Duodenal mucosa (tissue), 2 donors: ENCODE measurements around the gene SYN1.

ENCODE experiments used
- H3K27ac ChIP-seq: one replicate; pipeline ENCODE4 v1.7.0; 2013; ENCODE audit warnings: low read depth, low read length
- H3K27me3 ChIP-seq, 2 donors: one replicate each; pipeline ENCODE4 v1.7.0; 2013; ENCODE audit warnings: low read length in 2 of 2, control low read depth in 1 of 2; ENCODE audit not compliant: insufficient read depth in 2 of 2, control insufficient read depth in 1 of 2
- H3K36me3 ChIP-seq, 2 donors: one replicate each; pipeline ENCODE4 v1.7.0; 2013; ENCODE audit warnings: low read length in 2 of 2, control low read depth in 1 of 2; ENCODE audit not compliant: insufficient read depth in 2 of 2, control insufficient read depth in 1 of 2
- H3K4me1 ChIP-seq, 2 donors: one replicate each; pipeline ENCODE4 v1.7.0; 2013; ENCODE audit warnings: low read length in 2 of 2, control low read depth in 1 of 2; ENCODE audit not compliant: insufficient read depth in 2 of 2, control insufficient read depth in 1 of 2
- H3K4me3 ChIP-seq, 2 donors: one replicate each; pipeline ENCODE4 v1.7.0; 2013; ENCODE audit warnings: low read length in 2 of 2, low read depth in 1 of 2
- H3K9ac ChIP-seq, 2 donors: one replicate each; pipeline ENCODE4 v1.7.0; 2013; ENCODE audit warnings: low read length in 2 of 2, low read depth in 1 of 2
- H3K9me3 ChIP-seq, 2 donors: one replicate each; pipeline ENCODE4 v1.7.0; 2013; ENCODE audit warnings: low read length in 2 of 2, control low read depth in 1 of 2; ENCODE audit not compliant: control insufficient read depth in 1 of 2

Gene SYN1

DNA sequence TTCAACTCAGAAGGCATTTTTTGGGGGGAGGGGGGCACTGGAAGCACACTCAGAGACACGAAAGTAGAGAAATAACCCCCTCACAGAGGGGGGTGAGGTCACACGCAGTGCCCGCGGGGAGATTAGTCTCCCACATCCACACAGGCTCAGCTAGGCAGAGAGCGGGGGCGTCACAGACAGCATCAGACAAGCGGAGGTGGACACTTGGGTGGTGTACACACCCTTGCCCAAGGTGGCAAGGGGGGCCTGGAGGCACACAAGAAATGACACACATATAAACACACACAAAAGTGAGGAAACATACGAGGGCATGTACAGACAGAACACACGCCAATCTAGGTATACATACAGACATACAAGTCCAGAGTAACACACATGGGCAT is 637 bp upstream of the SYN1 start:
- H3K9ac ChIP-seq, result no peak overlapping the region
- H3K9me3 ChIP-seq, result no peaks in the 10 kb centered on the region
- H3K27ac ChIP-seq, result no peak overlapping the region
- H3K4me1 ChIP-seq, result no peaks in the 10 kb centered on the region
- H3K4me3 ChIP-seq, result no peak overlapping the region
- H3K36me3 ChIP-seq, result no peaks in the 10 kb centered on the region
- peaks cover 0 to 5% of the 10 kb centered on the region in 2 donors for H3K27me3 ChIP-seq

DNA sequence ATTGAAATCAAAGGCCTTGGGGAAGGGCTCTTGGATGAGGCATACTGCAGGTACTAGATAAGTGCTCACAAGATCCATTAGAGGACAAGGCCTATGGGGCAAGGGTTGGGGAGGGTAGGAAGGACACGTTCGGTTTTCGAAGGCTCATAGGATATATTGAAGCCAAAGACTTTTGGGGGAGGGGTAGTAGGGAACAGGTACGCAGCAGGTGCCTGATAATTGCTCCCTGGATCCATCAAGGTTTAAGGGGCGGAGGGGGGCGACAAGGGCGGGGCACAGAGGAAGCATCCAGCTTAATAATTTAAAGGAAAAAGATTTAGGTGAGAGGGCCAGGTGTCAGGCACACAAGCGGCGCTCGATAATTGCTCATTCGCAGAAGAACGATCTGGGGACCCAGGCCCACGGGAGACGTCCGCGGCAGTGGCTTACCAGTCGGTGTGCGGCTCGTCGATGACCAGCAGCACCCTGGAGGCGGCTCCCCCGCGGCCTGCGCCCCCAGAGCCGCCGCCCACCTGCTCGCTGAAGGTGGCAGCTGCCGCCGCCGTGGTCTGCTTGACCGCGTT is 653 bp downstream of the SYN1 start:
- no peak overlapping the region for H3K4me3 ChIP-seq
- H3K36me3 ChIP-seq, result no peaks in the 10 kb centered on the region
- H3K9me3 ChIP-seq, result no peaks in the 10 kb centered on the region
- peaks cover 0 to 3% of the 10 kb centered on the region in 2 donors for H3K27me3 ChIP-seq
- H3K4me1 ChIP-seq, result no peaks in the 10 kb centered on the region
- no peak overlapping the region for H3K9ac ChIP-seq
- H3K27ac ChIP-seq, result no peak overlapping the region

GRCh38 chrX:47614618-47615017 is 5.0 kb downstream of the SYN1 start:
- no peaks in the 10 kb centered on the region for H3K27me3 ChIP-seq
- no peak overlapping the region for H3K9ac ChIP-seq
- H3K36me3 ChIP-seq, result no peaks in the 10 kb centered on the region
- no peak overlapping the region for H3K27ac ChIP-seq
- H3K4me3 ChIP-seq, result no peak overlapping the region
- H3K4me1 ChIP-seq, result no peaks in the 10 kb centered on the region
- H3K9me3 ChIP-seq, result no peaks in the 10 kb centered on the region

DNA sequence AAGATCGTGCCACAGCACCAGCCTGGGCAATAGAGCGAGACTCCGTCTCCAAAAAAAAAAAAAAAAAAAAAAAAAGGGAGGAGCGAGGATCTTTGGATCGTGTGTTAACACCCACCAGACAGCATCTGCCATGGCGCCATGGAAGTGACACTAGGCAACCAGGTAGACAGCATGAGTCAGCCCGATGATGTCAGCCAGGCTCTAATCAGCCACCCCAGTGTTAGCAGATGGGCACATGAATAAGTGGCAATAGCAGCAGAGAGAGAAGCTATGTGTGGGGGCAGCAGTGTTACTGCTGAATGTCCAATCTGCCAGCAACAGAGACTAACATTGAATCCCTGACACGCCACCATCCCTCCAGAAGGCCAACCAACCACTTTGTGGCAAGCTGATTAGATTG is 6.6 kb downstream of the SYN1 start:
- Histone ChIP-seq H3K4me3 (no peak overlapping the region), H3K9me3 (no peaks in the 10 kb centered on the region), H3K36me3 (no peaks in the 10 kb centered on the region), H3K27ac (no peak overlapping the region), H3K4me1 (no peaks in the 10 kb centered on the region), H3K9ac (no peak overlapping the region), H3K27me3 (no peaks in the 10 kb centered on the region)

DNA sequence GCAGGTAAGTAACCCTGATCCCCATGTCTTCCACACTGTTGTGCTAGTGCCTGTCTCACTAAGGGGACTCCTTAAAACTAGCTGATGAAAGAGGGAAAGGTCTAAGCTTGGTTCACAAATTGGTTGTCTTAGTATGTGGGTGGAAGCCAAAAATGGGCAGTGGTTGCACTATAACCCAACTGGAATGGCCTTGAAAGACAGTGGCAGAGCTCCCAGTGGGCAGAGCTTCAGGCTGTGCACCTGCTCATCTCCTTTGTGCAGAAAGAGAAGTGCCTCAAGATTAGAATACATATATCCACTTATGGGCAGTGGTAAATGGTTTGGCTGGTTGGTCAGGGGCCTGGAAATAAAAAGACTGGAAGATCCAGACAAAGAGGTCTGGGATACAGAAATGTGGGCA is 7.2 kb downstream of the SYN1 start:
- Histone ChIP-seq H3K27me3 (no peaks in the 10 kb centered on the region), H3K9ac (no peak overlapping the region), H3K4me3 (no peak overlapping the region), H3K27ac (no peak overlapping the region), H3K9me3 (no peaks in the 10 kb centered on the region), H3K4me1 (no peaks in the 10 kb centered on the region), H3K36me3 (no peaks in the 10 kb centered on the region)

DNA sequence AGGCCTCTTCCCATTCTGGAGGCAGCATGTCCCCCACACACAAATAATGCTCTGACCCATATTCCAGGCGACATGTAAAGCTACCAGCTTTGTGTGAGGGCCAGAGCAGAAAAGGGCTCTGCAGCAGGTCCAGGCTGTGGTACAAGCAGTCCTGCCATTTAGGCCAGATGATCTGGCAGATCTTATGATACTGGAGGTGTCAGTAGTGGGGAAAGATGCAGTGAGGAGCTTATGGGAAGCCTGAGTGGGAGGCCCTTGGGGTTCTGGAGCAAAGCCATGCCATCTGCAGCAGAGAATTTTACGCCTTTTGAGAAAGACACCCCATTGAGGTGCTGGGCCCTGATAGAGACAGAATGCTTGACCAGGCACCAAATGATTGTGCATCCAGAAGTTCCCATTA is 7.7 kb downstream of the SYN1 start:
- Histone ChIP-seq H3K9me3 (no peaks in the 10 kb centered on the region), H3K4me1 (no peaks in the 10 kb centered on the region), H3K9ac (no peak overlapping the region), H3K36me3 (no peaks in the 10 kb centered on the region), H3K27ac (no peak overlapping the region), H3K27me3 (no peaks in the 10 kb centered on the region), H3K4me3 (no peak overlapping the region)

DNA sequence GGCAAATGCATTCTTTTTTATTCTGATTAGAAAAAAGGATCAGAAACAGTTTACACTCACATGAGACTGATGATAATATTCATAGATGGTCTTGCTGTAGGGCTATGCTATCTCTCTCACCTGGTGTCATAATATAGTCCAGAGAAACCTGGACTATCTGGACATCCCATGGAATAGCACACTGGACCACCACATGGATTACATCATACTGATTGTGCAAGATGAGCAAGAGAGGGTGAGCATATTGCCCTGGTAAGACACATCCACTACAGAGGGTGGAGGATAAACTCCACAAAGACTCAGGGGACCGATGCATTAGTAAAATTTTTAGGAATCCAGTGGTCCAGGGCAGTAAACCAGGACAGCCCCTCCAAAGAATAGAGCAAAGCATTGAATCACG is 8.2 kb downstream of the SYN1 start:
- no peaks in the 10 kb centered on the region for H3K27me3 ChIP-seq
- H3K4me1 ChIP-seq, result no peaks in the 10 kb centered on the region
- H3K27ac ChIP-seq, result no peak overlapping the region
- no peak overlapping the region for H3K9ac ChIP-seq
- no peaks in the 10 kb centered on the region for H3K36me3 ChIP-seq
- H3K9me3 ChIP-seq, result no peaks in the 10 kb centered on the region
- H3K4me3 ChIP-seq, result no peak overlapping the region

DNA sequence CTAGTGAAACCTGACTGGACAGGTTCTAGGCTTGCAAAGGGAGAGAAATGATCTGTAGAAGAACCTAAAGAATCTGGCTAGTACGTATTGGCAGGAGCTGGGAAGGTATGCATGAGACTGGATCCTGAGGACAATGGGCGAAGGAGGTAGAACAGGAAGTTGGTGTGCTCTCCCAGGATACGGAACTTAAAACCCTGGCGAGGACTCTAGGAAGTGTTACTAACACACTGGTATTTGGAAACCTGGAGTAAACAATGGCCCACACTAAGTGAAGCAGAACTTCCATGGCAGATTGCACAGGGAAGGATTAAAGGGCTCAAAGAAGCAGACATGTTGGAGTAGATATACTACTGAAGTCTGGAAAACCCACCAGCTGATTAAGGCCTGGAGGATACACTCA is 9.1 kb downstream of the SYN1 start:
- Histone ChIP-seq H3K9ac (no peak overlapping the region), H3K9me3 (no peaks in the 10 kb centered on the region), H3K4me3 (no peak overlapping the region), H3K4me1 (no peaks in the 10 kb centered on the region), H3K36me3 (no peaks in the 10 kb centered on the region), H3K27ac (no peak overlapping the region), H3K27me3 (no peaks in the 10 kb centered on the region)

DNA sequence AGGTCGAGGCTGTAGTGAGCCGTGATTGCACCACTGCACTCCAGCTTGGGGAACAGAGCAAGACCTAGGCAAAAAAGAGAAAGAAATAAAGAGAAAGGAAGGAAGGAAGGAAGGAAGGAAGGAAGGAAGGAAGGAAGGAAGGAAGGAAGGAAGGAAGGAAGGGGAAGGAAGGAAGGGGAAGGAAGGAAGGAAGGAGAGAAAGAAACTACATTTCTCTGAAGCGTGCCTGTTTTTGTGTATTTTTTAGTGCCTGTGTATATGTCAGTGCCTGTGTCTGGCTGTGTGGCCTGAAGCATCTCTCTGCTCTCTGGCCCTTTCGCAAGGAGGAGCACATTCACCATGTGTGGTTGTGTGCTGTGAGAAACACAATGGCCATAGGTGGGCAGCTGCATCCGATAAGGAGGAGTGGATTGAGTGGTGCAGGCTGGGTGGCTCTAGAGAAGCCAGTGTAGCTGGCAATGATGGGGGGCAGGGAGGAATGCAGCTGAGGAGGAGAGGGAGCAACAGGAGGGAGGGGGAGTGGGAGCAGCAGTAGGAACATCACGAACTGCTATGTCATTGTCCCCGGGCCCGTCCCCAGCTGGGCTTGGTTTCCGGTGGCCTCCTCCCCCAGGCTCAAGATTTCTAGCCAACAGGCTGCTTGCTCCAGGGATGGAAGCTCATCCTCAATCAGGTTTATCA is 11.4 kb downstream of the SYN1 start:
- no peaks in the 10 kb centered on the region for H3K27me3 ChIP-seq
- no peak overlapping the region for H3K27ac ChIP-seq

GRCh38 chrX:47607091-47607490 is 12.6 kb downstream of the SYN1 start:
- no peaks in the 10 kb centered on the region for H3K36me3 ChIP-seq
- H3K4me3 ChIP-seq, result no peak overlapping the region
- H3K4me1 ChIP-seq, result no peaks in the 10 kb centered on the region
- no peak overlapping the region for H3K27ac ChIP-seq
- no peak overlapping the region for H3K9ac ChIP-seq
- no peaks in the 10 kb centered on the region for H3K9me3 ChIP-seq
- no peaks in the 10 kb centered on the region for H3K27me3 ChIP-seq

More for the DNA sequence above, 11.4 kb downstream of the SYN1 start:
- Histone ChIP-seq H3K4me1 (no peaks in the 10 kb centered on the region), H3K36me3 (no peaks in the 10 kb centered on the region), H3K9me3 (no peaks in the 10 kb centered on the region), H3K4me3 (no peak overlapping the region), H3K9ac (no peak overlapping the region)
